HepG2 (cell line): ENCODE data around the gene CENPB. TPM values are rescaled to one million over a fixed set of nuclear protein-coding genes. Genes with fewer than 3 reads are reported as not detected.
A peak's percentile ranks its signal among the peaks of the same experiment; 100 is the strongest.

Experiments used
- CEBPG ChIP-seq: IDR thresholded peaks from 2 replicates; pipeline ENCODE4 v1.6.1; 2016
- DMAP1 ChIP-seq: IDR thresholded peaks from 2 replicates; pipeline ENCODE4 v1.6.1; 2016
- JDP2 ChIP-seq: sonication (generic); formaldehyde crosslinking; IDR thresholded peaks from 2 replicates; pipeline ENCODE4 v1.8.1; 2022; ENCODE audit warnings: missing genetic modification reagents, borderline replicate concordance
- KDM1A ChIP-seq: IDR thresholded peaks from 2 replicates; pipeline ENCODE4 v1.6.1; 2016; ENCODE audit warnings: missing compliant biosample characterization
- MTERF4 ChIP-seq: sonication (generic); formaldehyde crosslinking; IDR thresholded peaks from 2 replicates; pipeline ENCODE4 v1.8.0; 2023; ENCODE audit warnings: mild to moderate bottlenecking, missing genetic modification reagents
- PAWR ChIP-seq: sonication (generic); formaldehyde crosslinking; IDR thresholded peaks from 2 replicates; pipeline ENCODE4 v1.4.0; 2020; ENCODE audit warnings: missing genetic modification reagents, mild to moderate bottlenecking, borderline replicate concordance
- PCBP2 ChIP-seq: fragments of 200-400 bp; formaldehyde crosslinking; optimal IDR thresholded peaks from 2 replicates; pipeline ENCODE3; 2018; ENCODE audit warnings: low read length, low read depth; ENCODE audit not compliant: poor library complexity, severe bottlenecking
- POLR2AphosphoS5 ChIP-seq: IDR thresholded peaks from 2 replicates; pipeline ENCODE4 v1.6.1; 2012; ENCODE audit warnings: low read depth, low read length
- PREB ChIP-seq: sonication (generic); formaldehyde crosslinking; IDR thresholded peaks from 2 replicates; pipeline ENCODE4 v1.4.0; 2020; ENCODE audit warnings: missing genetic modification reagents
- RBM22 ChIP-seq: fragments of 200-400 bp; formaldehyde crosslinking; optimal IDR thresholded peaks from 2 replicates; pipeline ENCODE3; 2017; ENCODE audit warnings: mild to moderate bottlenecking, low read length, moderate library complexity
- REPIN1 ChIP-seq: sonication (generic); formaldehyde crosslinking; IDR thresholded peaks from 2 replicates; pipeline ENCODE4 v1.8.0; 2022; ENCODE audit warnings: missing genetic modification reagents, low read depth, mild to moderate bottlenecking, borderline replicate concordance
- SAP130 ChIP-seq: IDR thresholded peaks from 2 replicates; pipeline ENCODE4 v1.6.1; 2016; ENCODE audit warnings: low read depth
- SOX6 ChIP-seq, 2 experiments: fragments of 450-650 bp in 1 of 2; sonication (generic) in 1 of 2; formaldehyde crosslinking in 1 of 2; IDR thresholded peaks; 2 replicates each; pipeline versions ENCODE4 v1.4.0 to v1.6.1; 2017 to 2020; ENCODE audit warnings: antibody characterized with exemption in 1 of 2, mild to moderate bottlenecking in 1 of 2, missing genetic modification reagents in 1 of 2
- TERF1 ChIP-seq: sonication (generic); formaldehyde crosslinking; IDR thresholded peaks from 2 replicates; pipeline ENCODE4 v1.8.0; 2022; ENCODE audit warnings: mild to moderate bottlenecking, missing genetic modification reagents, moderate library complexity
- ZBTB2 ChIP-seq: sonication (generic); formaldehyde crosslinking; IDR thresholded peaks from 2 replicates; pipeline ENCODE4 v1.8.0; 2022; ENCODE audit warnings: low read depth, missing genetic modification reagents
- ZFP36L2 ChIP-seq: sonication (generic); formaldehyde crosslinking; IDR thresholded peaks from 2 replicates; pipeline ENCODE4 v1.4.0; 2020; ENCODE audit warnings: missing genetic modification reagents
- ZFP90 ChIP-seq: sonication (generic); formaldehyde crosslinking; IDR thresholded peaks from 2 replicates; pipeline ENCODE4 v1.8.0; 2022; ENCODE audit warnings: missing genetic modification reagents, mild to moderate bottlenecking, inconsistent platforms, borderline replicate concordance
- ZMYM3 ChIP-seq: sonication (generic); formaldehyde crosslinking; IDR thresholded peaks from 2 replicates; pipeline ENCODE4 v1.5.1; 2020; ENCODE audit warnings: mild to moderate bottlenecking, missing genetic modification reagents
- ZNF18 ChIP-seq: sonication (generic); formaldehyde crosslinking; IDR thresholded peaks from 2 replicates; pipeline ENCODE4 v1.8.0; 2022; ENCODE audit warnings: mild to moderate bottlenecking, missing genetic modification reagents; ENCODE audit not compliant: insufficient replicate concordance
- ZNF232 ChIP-seq: sonication (generic); formaldehyde crosslinking; IDR thresholded peaks from 2 replicates; pipeline ENCODE4 v1.4.0; 2020; ENCODE audit warnings: missing genetic modification reagents, borderline replicate concordance
- ZNF234 ChIP-seq: sonication (generic); formaldehyde crosslinking; conservative IDR thresholded peaks from 2 replicates; pipeline ENCODE4 v1.5.1; 2020; ENCODE audit warnings: mild to moderate bottlenecking, missing genetic modification reagents
- ZNF430 ChIP-seq: sonication (generic); formaldehyde crosslinking; IDR thresholded peaks from 2 replicates; pipeline ENCODE4 v1.9.0; 2021; ENCODE audit warnings: mild to moderate bottlenecking, missing genetic modification reagents
- ZNF558 ChIP-seq: sonication (generic); formaldehyde crosslinking; IDR thresholded peaks from 2 replicates; pipeline ENCODE4 v1.9.0; 2022; ENCODE audit warnings: mild to moderate bottlenecking, missing genetic modification reagents, borderline replicate concordance
- ZNF619 ChIP-seq: sonication (generic); formaldehyde crosslinking; IDR thresholded peaks from 2 replicates; pipeline ENCODE4 v1.4.0; 2020; ENCODE audit warnings: mild to moderate bottlenecking, missing genetic modification reagents
- ZNF766 ChIP-seq: sonication (generic); formaldehyde crosslinking; IDR thresholded peaks from 2 replicates; pipeline ENCODE4 v1.5.0; 2020; ENCODE audit warnings: missing genetic modification reagents, borderline replicate concordance
- polyA plus RNA-seq, 8 experiments: library from polyadenylated mRNA; depleted of rRNA in 3 of 8; stranded (reverse) in 7 of 8; unstranded in 1 of 8; fragments of >200 nt; fragmentation: Illumina TruSeq in 4 of 8; extraction: Trizol in 4 of 8; gene quantifications; 2 replicates each; pipeline versions ENCODE4 v1.2.1 to v1.2.3, GENCODE V29; 2011 to 2016; ENCODE audit warnings: low read depth in 4 of 8, missing spikeins in 1 of 8, mixed read lengths in 1 of 8; ENCODE audit not compliant: insufficient read depth in 1 of 8
- total RNA-seq, 5 experiments: library from RNA; depleted of rRNA; stranded (reverse); fragments of >200 nt; fragmentation: Illumina TruSeq; extraction: Trizol; gene quantifications; 2 replicates each; pipeline ENCODE4 v1.2.3, GENCODE V29; 2016; ENCODE audit warnings: low read depth in 1 of 5

The CENPB gene
- total and polyA plus RNA-seq, 2 of the 13 experiments (the other 11 are each of a cell fraction or from before 2014, with no cell fraction given), result 10.4 to 54.5 TPM

GRCh38 chr20:3786665-3787323 lies at the start of gene CENPB (continued):
- TF ChIP-seq PAWR (no peak), CEBPG (no peak; the same call in 1 of the 2 replicates), ZNF232 (CRISPR knock-in tag) (no peak), SAP130 (CRISPR knock-in tag) (peak; percentile 70), ZNF430 (CRISPR knock-in tag) (no peak), ZNF619 (no peak), PCBP2 (no peak), DMAP1 (CRISPR knock-in tag) (no peak), TERF1 (CRISPR knock-in tag) (no peak), JDP2 (CRISPR knock-in tag) (no peak), SOX6 (IDR thresholded peaks at IDR 0.05) (no peak), SOX6 (CRISPR knock-in tag; IDR thresholded peaks at IDR 0.05) (no peak), ZFP36L2 (no peak), REPIN1 (CRISPR knock-in tag) (peak; percentile 37; the same call in 1 of the 2 replicates), PREB (CRISPR knock-in tag) (no peak), POLR2AphosphoS5 (no peak; the same call in 1 of the 2 replicates), ZMYM3 (CRISPR knock-in tag) (no peak), ZNF766 (CRISPR knock-in tag) (0 out of 2 replicates have a peak, but pooled peaks have one; percentile 51), ZNF18 (CRISPR knock-in tag) (no peak), KDM1A (CRISPR knock-in tag) (no peak), RBM22 (no peak), ZNF234 (no peak), ZNF558 (CRISPR knock-in tag) (no peak; the same call in 1 of the 2 replicates), MTERF4 (CRISPR knock-in tag) (no peak), ZFP90 (CRISPR knock-in tag) (no peak), ZBTB2 (peak; percentile 69; the same call in 1 of the 2 replicates)
